Upper lobe of left lung (tissue), 6 donors: ENCODE results near the gene MNX1. TPM values are rescaled to one million over a fixed set of nuclear protein-coding genes. Genes with fewer than 3 reads are reported as not detected.

ENCODE experiments used
- ATAC-seq, 2 donors: fragments of 200-7000 bp; cut with Tn5 transposase; one replicate each; pipeline ENCODE4 v1.9.1; 2022; ENCODE audit warnings: mild to moderate bottlenecking in 2 of 2, moderate library complexity in 2 of 2; ENCODE audit not compliant: low FRiP score in 2 of 2
- DNase-seq, 2 donors: peaks; one replicate each; pipeline ENCODE4 v3.0.0-alpha.2; 2019 to 2020
- H3K27ac ChIP-seq, 4 donors: fragments of 200-600 bp; sonication (generic); one replicate each; pipeline ENCODE4 v1.5.1; 2016 to 2019
- H3K27me3 ChIP-seq, 4 donors: fragments of 200-600 bp; sonication (generic); one replicate each; pipeline ENCODE4 v1.5.1; 2017 to 2019
- H3K36me3 ChIP-seq, 4 donors: fragments of 200-600 bp; sonication (generic); one replicate each; pipeline ENCODE4 v1.5.1; 2016 to 2019
- H3K4me1 ChIP-seq, 4 donors: fragments of 200-600 bp; sonication (generic); one replicate each; pipeline ENCODE4 v1.5.1; 2018 to 2019
- H3K4me3 ChIP-seq, 4 donors: fragments of 200-600 bp; sonication (generic); one replicate each; pipeline ENCODE4 v1.5.1; 2017 to 2019; ENCODE audit warnings: mild to moderate bottlenecking in 2 of 4, moderate library complexity in 1 of 4
- H3K9me3 ChIP-seq, 4 donors: fragments of 200-600 bp; sonication (generic); one replicate each; pipeline ENCODE4 v1.5.1; 2018 to 2019
- CTCF ChIP-seq, 6 experiments: fragments of 450-650 bp in 4 of 6; fragments of 200-600 bp in 2 of 6; sonication (generic) in 2 of 6; IDR thresholded peaks; one replicate each; pipeline ENCODE4 v1.5.1; 2016 to 2019; ENCODE audit warnings: antibody characterized with exemption in 6 of 6
- EP300 ChIP-seq, 4 donors: sonication (generic); formaldehyde crosslinking; IDR thresholded peaks; one replicate each; pipeline ENCODE4 v1.5.1; 2017; ENCODE audit warnings: antibody characterized with exemption in 4 of 4, control low read depth in 2 of 4
- POLR2A ChIP-seq, 4 donors: fragments of 450-650 bp; IDR thresholded peaks; one replicate each; pipeline ENCODE4 v1.5.1; 2016 to 2017; ENCODE audit warnings: antibody characterized with exemption in 4 of 4, mild to moderate bottlenecking in 2 of 4
- POLR2AphosphoS5 ChIP-seq, 2 donors: sonication (generic); formaldehyde crosslinking; IDR thresholded peaks; one replicate each; pipeline ENCODE4 v1.5.1; 2017; ENCODE audit warnings: antibody characterized with exemption in 2 of 2
- WGBS, 2 donors: methylation state at CpG; one replicate each; pipeline ENCODE4 v1.1.5; 2017 to 2018; 5-methylcytosine and 5-hydroxymethylcytosine counted together
- total RNA-seq, 6 donors: library from RNA; depleted of rRNA in 4 of 6; stranded (reverse); fragments of >200 nt in 4 of 6; gene quantifications; one replicate each; pipeline versions ENCODE4 v1.1.0 to v1.2.1, GENCODE V29; 2016 to 2021
- donor health status: DM: no; HTN: no; CAD: no; lungs with moderate emphysema.
- donor health status: DM: no; HTN: yes; CAD: no; lungs with severe emphysema.

The MNX1 gene
- total RNA-seq, 6 donors from 2014 or later, result 0.46 to 1.5 (median 0.98) TPM; not detected in 3

DNA sequence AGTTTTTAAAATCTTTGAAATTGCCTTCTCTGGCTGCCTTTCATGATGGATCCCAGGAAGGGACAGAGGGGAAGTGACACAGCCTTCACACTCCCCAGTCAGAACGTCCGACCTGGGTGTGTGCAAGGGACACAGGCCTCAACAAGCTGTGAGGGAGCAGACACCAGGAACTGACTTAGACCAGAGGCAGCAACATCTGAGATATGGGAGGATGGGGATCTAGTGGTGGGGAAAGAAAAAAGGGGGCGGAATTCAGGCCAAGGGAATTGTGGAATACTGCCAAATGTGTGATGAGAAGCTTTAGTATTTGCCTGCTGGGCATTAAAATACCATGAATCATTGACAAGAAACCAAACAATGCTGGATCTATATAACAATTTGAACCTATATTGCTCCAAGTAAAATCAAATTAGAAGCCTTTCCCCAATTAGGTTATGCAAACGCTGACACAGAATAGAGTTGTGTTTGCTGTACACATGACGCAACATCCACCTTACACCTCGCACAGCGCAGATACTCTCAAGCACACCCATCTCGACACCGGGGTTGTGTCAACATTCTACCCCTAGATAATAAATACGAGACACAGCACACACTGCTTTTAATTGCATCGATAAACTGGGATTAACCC, 17.2 kb upstream of the MNX1 start:
- peaks cover 0 to 7% (median 4%) of the 10 kb centered on the region in 4 donors for H3K27me3 ChIP-seq
- H3K27ac ChIP-seq, result no peak overlapping the region
- ATAC-seq, result no peak
- H3K4me1 ChIP-seq, result peaks cover 0 to 6% (median 6%) of the 10 kb centered on the region in 4 donors
- H3K36me3 ChIP-seq, result no peaks in the 10 kb centered on the region
- no peak overlapping the region for H3K4me3 ChIP-seq
- DNase-seq, result no peak
- WGBS, 2 donors, result 62 to 69% methylated on average over 11 of the region's 11 CpGs
- no peak for TF ChIP-seq CTCF (IDR thresholded peaks at IDR 0.05)
- TF ChIP-seq EP300 (IDR thresholded peaks at IDR 0.05), result no peak
- TF ChIP-seq POLR2A (IDR thresholded peaks at IDR 0.05), result no peak
- TF ChIP-seq POLR2AphosphoS5 (IDR thresholded peaks at IDR 0.05), result no peak
- H3K9me3 ChIP-seq, result no peaks in the 10 kb centered on the region

DNA sequence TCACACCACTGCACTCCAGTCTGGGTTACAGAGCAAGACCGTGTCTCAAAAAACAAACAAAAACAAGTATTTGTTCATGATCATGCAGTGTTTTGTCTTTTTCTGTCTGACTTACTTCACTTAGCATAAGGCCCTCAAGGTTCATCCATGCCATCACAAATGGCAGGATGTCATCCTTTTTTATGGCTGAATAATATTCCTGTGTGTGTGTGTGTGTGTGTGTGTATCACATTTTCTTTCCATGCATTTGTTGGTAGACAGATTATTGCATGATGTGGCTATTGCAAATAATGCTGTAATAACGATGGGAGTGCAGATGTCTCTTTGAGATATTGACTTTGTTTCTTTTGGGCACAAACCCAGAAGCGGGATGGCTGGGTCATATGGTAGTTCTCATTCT, 14.3 kb upstream of the MNX1 start:
- no peak for ATAC-seq
- peaks cover 0 to 37% (median 28%) of the 10 kb centered on the region in 4 donors for H3K27me3 ChIP-seq
- TF ChIP-seq EP300 (IDR thresholded peaks at IDR 0.05) (no peak), POLR2A (IDR thresholded peaks at IDR 0.05) (no peak), CTCF (IDR thresholded peaks at IDR 0.05) (no peak), POLR2AphosphoS5 (IDR thresholded peaks at IDR 0.05) (no peak)
- peaks cover 12 to 36% (median 24%) of the 10 kb centered on the region in 4 donors for H3K4me1 ChIP-seq
- no peak overlapping the region for H3K27ac ChIP-seq
- WGBS, 2 donors, result 77 to 80% methylated on average over 3 of the region's 3 CpGs
- no peak for DNase-seq
- H3K9me3 ChIP-seq, result no peaks in the 10 kb centered on the region
- no peaks in the 10 kb centered on the region for H3K36me3 ChIP-seq
- H3K4me3 ChIP-seq, result no peak overlapping the region

GRCh38 chr7:157023589-157023905, 13.1 kb upstream of the MNX1 start:
- 15 to 21% methylated on average over 4 of the region's 4 CpGs for WGBS, 2 donors
- TF ChIP-seq POLR2AphosphoS5 (IDR thresholded peaks at IDR 0.05) (no peak), POLR2A (IDR thresholded peaks at IDR 0.05) (no peak), EP300 (IDR thresholded peaks at IDR 0.05) (no peak)
- no peak overlapping the region for H3K27ac ChIP-seq
- ATAC-seq, result no peak
- H3K27me3 ChIP-seq, result peaks cover 0 to 49% (median 38%) of the 10 kb centered on the region in 4 donors
- no peaks in the 10 kb centered on the region for H3K9me3 ChIP-seq
- H3K4me3 ChIP-seq, result no peak overlapping the region
- peaks cover 12 to 46% (median 27%) of the 10 kb centered on the region in 4 donors for H3K4me1 ChIP-seq
- H3K36me3 ChIP-seq, result no peaks in the 10 kb centered on the region
- no peak for DNase-seq

GRCh38 chr7:157022681-157023588, 12.5 kb upstream of the MNX1 start:
- peaks cover 0 to 55% (median 43%) of the 10 kb centered on the region in 4 donors for H3K27me3 ChIP-seq

More at GRCh38 chr7:157022681-157023588, 12.5 kb upstream of the MNX1 start:
- H3K27ac ChIP-seq, result no peak overlapping the region
- peaks cover 15 to 52% (median 29%) of the 10 kb centered on the region in 4 donors for H3K4me1 ChIP-seq
- TF ChIP-seq POLR2A (IDR thresholded peaks at IDR 0.05) (no peak), POLR2AphosphoS5 (IDR thresholded peaks at IDR 0.05) (no peak), EP300 (IDR thresholded peaks at IDR 0.05) (no peak), CTCF (IDR thresholded peaks at IDR 0.05) (no peak)
- no peaks in the 10 kb centered on the region for H3K36me3 ChIP-seq
- H3K9me3 ChIP-seq, result no peaks in the 10 kb centered on the region
- peak; percentile 69 to 83 for DNase-seq
- H3K4me3 ChIP-seq, result no peak overlapping the region
- 16 to 17% methylated on average over 15 to 19 of the region's 19 CpGs for WGBS, 2 donors
- peak in 1 of 2 donors; percentile 92 for ATAC-seq
